Measurements from ENCODE around the gene TMEM238L.

DNA sequence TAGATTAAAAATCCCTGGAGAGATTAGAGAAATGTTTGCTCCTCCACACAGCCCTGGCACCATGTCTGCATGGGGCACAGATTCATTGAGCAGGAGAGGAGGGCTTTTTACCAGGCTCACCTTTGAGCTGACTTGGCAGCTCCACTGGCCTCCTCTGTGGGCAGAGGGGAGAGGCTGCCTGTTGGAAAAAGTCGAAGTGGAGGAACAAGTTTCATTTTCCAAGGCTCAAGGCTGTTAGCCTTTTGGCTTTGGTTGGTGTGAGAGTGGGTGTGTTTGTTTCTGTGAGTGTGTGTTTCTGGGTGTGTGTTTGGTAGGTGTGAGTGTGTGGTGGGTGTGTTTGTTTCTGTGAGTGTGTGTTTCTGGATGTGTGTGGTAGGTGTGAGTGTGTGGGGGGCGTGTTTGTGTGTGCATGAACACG lies 5.6 kb downstream of the TMEM238L start:
- no peak for TF ChIP-seq KLF10 (CRISPR knock-in tag; IDR thresholded peaks at IDR 0.05)
- TF ChIP-seq, protein P1, sequence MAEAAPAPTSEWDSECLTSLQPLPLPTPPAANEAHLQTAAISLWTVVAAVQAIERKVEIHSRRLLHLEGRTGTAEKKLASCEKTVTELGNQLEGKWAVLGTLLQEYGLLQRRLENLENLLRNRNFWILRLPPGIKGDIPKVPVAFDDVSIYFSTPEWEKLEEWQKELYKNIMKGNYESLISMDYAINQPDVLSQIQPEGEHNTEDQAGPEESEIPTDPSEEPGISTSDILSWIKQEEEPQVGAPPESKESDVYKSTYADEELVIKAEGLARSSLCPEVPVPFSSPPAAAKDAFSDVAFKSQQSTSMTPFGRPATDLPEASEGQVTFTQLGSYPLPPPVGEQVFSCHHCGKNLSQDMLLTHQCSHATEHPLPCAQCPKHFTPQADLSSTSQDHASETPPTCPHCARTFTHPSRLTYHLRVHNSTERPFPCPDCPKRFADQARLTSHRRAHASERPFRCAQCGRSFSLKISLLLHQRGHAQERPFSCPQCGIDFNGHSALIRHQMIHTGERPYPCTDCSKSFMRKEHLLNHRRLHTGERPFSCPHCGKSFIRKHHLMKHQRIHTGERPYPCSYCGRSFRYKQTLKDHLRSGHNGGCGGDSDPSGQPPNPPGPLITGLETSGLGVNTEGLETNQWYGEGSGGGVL (CRISPR knock-in tag; IDR thresholded peaks at IDR 0.05), result no peak
- TF ChIP-seq, protein P2, sequence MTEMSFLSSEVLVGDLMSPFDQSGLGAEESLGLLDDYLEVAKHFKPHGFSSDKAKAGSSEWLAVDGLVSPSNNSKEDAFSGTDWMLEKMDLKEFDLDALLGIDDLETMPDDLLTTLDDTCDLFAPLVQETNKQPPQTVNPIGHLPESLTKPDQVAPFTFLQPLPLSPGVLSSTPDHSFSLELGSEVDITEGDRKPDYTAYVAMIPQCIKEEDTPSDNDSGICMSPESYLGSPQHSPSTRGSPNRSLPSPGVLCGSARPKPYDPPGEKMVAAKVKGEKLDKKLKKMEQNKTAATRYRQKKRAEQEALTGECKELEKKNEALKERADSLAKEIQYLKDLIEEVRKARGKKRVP (CRISPR knock-in tag; IDR thresholded peaks at IDR 0.05), result no peak
- TF ChIP-seq MEF2D (tag; conservative IDR thresholded peaks at IDR 0.05; ENCODE audit: low read depth), result no peak
- TF ChIP-seq FOXA1 (IDR thresholded peaks at IDR 0.05; ENCODE audit: borderline replicate concordance), result no peak
- TF ChIP-seq CEBPB (tag; IDR thresholded peaks at IDR 0.05), result no peak

All from K562 (cell line).